Activated CD4-positive, alpha-beta memory T cell treated with anti-CD3 and anti-CD28 coated beads, Interleukin-2, amount 10 ng/mL, durations not matched to agents 7 days and 5 days (primary cell): ENCODE results near the gene RHCE. TPM values are rescaled to one million over a fixed set of nuclear protein-coding genes. Genes with fewer than 3 reads are reported as not detected.
"Not testable (repeated sequence)": the region's sequence is repeated elsewhere in the genome, so short reads cannot be mapped to it uniquely, and the experiment has no call there.

Experiments used
- CTCF ChIA-PET: fragments of 350-600 bp; sonication (Branson Sonifier 250); formaldehyde crosslinking; loops from one replicate; lab custom pipeline; 2021; ENCODE audit warnings: antibody characterized with exemption, inconsistent platforms; lab: Charles Lee
- POLR2A ChIA-PET: fragments of 350-600 bp; sonication (Branson Sonifier 250); formaldehyde crosslinking; loops from one replicate; lab custom pipeline; 2021; ENCODE audit warnings: antibody characterized with exemption; lab: Charles Lee
- DNase-seq: peaks from one replicate; pipeline ENCODE4 v3.0.0-alpha.2; 2020
- H3K27ac Mint-ChIP-seq: one replicate; pipeline ENCODE4 v1.8.0; 2021; ENCODE audit warnings: mild to moderate bottlenecking, mixed read lengths
- H3K27me3 Mint-ChIP-seq: one replicate; pipeline ENCODE4 v1.8.0; 2021; ENCODE audit warnings: mixed read lengths
- H3K36me3 Mint-ChIP-seq: one replicate; pipeline ENCODE4 v1.8.0; 2021; ENCODE audit warnings: low read depth, mixed read lengths
- H3K4me1 Mint-ChIP-seq: one replicate; pipeline ENCODE4 v1.8.0; 2021; ENCODE audit warnings: mixed read lengths
- H3K4me3 Mint-ChIP-seq: one replicate; pipeline ENCODE4 v1.8.0; 2021; ENCODE audit warnings: mild to moderate bottlenecking, mixed read lengths
- H3K9me3 Mint-ChIP-seq: one replicate; pipeline ENCODE4 v1.8.0; 2021; ENCODE audit warnings: mixed read lengths
- total RNA-seq, 2 experiments: library from RNA; stranded (reverse); gene quantifications; one replicate each; pipeline ENCODE4 v1.2.3, GENCODE V29; 2021

Gene RHCE
- total RNA-seq, 2 experiments from 2014 or later: 0.50 TPM; not detected in 1

DNA sequence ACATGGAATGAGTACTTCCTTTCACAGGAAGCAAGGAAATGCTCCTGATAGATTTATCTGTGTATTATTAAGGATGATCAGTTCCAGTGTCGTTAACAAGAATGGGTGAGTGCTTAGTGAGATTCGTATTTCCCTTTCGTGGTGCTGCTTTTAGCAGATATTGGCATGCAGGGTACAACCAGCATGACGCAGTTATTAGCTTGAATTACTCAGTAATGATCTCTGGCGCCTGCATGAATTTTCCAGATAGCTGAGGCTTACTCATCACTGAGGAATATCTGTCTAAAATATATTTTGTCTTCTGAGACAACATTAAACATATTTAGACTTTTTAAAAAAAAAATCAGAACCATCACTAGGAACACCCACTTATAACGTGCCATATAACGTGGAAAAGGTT is 48.9 kb downstream of the RHCE start:
- CTCF ChIA-PET, H3K36me3 Mint-ChIP-seq, H3K4me3 Mint-ChIP-seq, H3K9me3 Mint-ChIP-seq, H3K27ac Mint-ChIP-seq, POLR2A ChIA-PET, H3K27me3 Mint-ChIP-seq, H3K4me1 Mint-ChIP-seq, DNase-seq: not testable (repeated sequence)

GRCh38 chr1:25369691-25370271 is 50.8 kb downstream of the RHCE start:
- CTCF ChIA-PET: not testable (repeated sequence)

DNA sequence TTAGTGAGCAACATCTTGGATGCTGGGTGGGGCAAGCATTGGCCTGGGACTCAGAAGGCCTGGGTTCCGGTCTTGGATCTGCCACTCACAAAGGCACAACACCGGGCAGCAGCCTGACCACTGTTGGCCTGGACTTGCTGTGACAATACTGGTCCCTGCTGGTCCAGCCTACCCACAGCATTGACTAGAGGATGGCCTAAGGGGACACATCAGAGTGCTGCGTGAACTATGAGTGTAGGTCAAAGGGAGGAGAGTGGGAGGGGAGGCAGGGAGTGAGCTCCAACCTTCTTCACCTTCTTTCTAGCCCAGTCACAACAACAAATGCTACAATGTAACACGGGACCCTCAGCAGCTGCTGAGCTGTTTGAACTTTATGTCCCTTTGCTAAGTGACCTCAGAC is 51.4 kb downstream of the RHCE start:
- no peaks in the 10 kb centered on the region for H3K27me3 Mint-ChIP-seq
- POLR2A ChIA-PET: interaction anchor here (1.2 kb wide), 1 partner anchor 122 kb away, joined by 4 read pairs; the partner anchor contains the start of gene RSRP1
- no peaks in the 10 kb centered on the region for H3K36me3 Mint-ChIP-seq
- no peak for DNase-seq
- CTCF ChIA-PET: no interaction called here
- no peaks in the 10 kb centered on the region for H3K9me3 Mint-ChIP-seq
- no peak overlapping the region for H3K4me3 Mint-ChIP-seq
- no peaks in the 10 kb centered on the region for H3K4me1 Mint-ChIP-seq
- H3K27ac Mint-ChIP-seq: no peak overlapping the region

More at GRCh38 chr1:25369691-25370271, 50.8 kb downstream of the RHCE start:
- not testable (repeated sequence) for H3K4me1 Mint-ChIP-seq, H3K36me3 Mint-ChIP-seq, DNase-seq, H3K9me3 Mint-ChIP-seq, H3K4me3 Mint-ChIP-seq, H3K27ac Mint-ChIP-seq, H3K27me3 Mint-ChIP-seq
- POLR2A ChIA-PET: interaction anchor here (1.2 kb wide), 1 partner anchor 122 kb away, joined by 4 read pairs; the partner anchor contains the start of gene RSRP1

DNA sequence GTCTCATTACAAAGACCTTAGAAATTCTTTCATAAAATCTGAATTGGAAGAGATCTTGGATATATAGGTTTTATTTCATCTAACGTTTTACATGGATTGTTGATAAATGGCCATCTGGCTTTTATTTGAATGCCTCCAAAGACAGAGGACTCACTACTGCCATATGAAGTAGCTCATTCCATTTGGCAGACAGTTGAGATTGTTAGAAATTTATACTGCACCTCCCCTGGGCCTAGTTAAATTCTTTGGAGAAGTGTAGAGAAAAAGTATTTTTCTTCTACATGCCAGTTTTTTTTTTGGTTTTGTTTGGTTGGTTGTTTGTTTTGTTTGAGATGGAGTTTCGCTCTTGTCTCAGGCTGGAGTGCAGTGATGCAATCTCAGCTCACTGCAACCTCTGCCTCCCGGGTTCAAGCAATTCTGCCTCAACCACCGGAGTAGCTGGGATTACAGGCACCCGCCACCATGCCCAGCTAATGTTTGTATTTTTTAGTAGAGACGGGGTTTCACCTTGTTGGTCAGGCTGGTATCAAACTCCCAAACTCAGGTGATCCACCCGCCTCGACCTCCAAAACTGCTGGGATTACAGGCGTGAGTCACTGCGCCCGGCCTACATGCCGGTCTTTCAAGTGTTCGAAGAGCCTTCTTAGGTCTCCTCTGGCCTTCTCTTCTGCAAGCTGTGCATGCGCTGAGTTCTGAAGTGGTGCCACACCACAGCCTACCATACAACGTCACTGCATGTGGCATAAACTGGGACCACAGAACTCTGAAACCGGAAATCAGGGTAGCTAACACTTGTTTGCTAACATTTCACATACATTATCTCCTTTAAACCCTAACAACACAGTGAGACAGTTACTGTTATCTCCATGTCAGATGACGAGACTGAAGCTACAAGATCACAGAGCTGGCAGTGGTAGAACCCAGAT is 57.7 kb downstream of the RHCE start:
- H3K4me3 Mint-ChIP-seq, H3K27ac Mint-ChIP-seq, H3K27me3 Mint-ChIP-seq, CTCF ChIA-PET, DNase-seq, POLR2A ChIA-PET, H3K9me3 Mint-ChIP-seq: not testable (repeated sequence)
- H3K4me1 Mint-ChIP-seq: peaks cover 23% of the 10 kb centered on the region
- H3K36me3 Mint-ChIP-seq: peaks cover 35% of the 10 kb centered on the region

DNA sequence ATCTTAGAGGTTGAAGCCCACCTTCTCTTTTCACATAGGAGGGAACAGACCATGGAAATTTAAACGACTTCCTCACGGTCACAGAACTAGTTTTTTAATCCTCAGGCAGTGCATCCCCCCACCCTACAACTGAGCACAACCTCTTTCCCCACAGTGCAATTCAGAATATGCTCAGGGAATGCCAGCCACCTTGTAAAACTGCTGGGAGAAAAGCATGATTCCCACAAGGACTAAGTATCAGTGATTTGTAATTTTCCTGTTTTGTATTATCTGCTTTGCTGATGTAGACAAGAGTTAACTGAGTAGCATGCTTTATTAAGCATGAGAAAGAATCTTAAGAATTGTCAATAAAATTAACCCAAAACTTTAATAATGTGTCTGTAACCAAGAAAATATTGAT is 58.7 kb downstream of the RHCE start:
- peaks cover 32% of the 10 kb centered on the region for H3K4me1 Mint-ChIP-seq
- peaks cover 43% of the 10 kb centered on the region for H3K36me3 Mint-ChIP-seq
- CTCF ChIA-PET: no interaction called here
- POLR2A ChIA-PET: no interaction called here
- DNase-seq: no peak
- peak overlapping the region; percentile 18 for H3K27ac Mint-ChIP-seq
- no peak overlapping the region for H3K4me3 Mint-ChIP-seq
- no peaks in the 10 kb centered on the region for H3K9me3 Mint-ChIP-seq
- no peaks in the 10 kb centered on the region for H3K27me3 Mint-ChIP-seq

GRCh38 chr1:25360596-25361581 is 59.7 kb downstream of the RHCE start:
- H3K4me3 Mint-ChIP-seq: no peak overlapping the region
- ChIA-PET POLR2A (no interaction called here), CTCF (no interaction called here)
- no peaks in the 10 kb centered on the region for H3K27me3 Mint-ChIP-seq
- peaks cover 42% of the 10 kb centered on the region for H3K4me1 Mint-ChIP-seq
- H3K9me3 Mint-ChIP-seq: no peaks in the 10 kb centered on the region
- DNase-seq: no peak
- peaks cover 49% of the 10 kb centered on the region for H3K36me3 Mint-ChIP-seq
- H3K27ac Mint-ChIP-seq: no peak overlapping the region

DNA sequence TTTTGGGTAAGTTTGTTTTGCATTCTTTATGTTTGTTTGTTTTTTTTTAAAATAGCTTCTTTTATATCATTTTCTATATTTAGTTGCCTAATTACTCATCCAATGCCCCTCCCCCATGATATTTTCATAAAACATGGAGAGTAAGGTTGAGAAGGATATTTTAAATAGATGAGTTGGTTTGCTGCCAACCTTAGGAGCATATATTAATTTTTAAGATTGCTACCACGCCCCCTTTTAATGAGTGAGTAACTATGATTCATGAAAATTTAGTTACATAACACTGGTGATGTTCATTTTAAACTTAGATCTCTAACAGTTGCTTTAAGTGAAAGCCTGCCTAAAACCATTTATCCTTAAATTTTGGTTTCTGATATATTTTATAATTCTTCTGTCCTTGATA is 63.8 kb downstream of the RHCE start:
- H3K9me3 Mint-ChIP-seq: no peaks in the 10 kb centered on the region
- DNase-seq: no peak
- POLR2A ChIA-PET: interaction anchor here (0.9 to 2.3 kb wide), 3 partner anchors 14 to 125 kb away, joined by 3 to 8 read pairs (median 6); partner anchors contain the start of gene SYF2
- H3K27me3 Mint-ChIP-seq: no peaks in the 10 kb centered on the region
- H3K36me3 Mint-ChIP-seq: peaks cover 73% of the 10 kb centered on the region
- peak overlapping the region; percentile 18 for H3K4me3 Mint-ChIP-seq
- peak overlapping the region; percentile 86 for H3K27ac Mint-ChIP-seq
- H3K4me1 Mint-ChIP-seq: peaks cover 57% of the 10 kb centered on the region
- CTCF ChIA-PET: no interaction called here

GRCh38 chr1:25356441-25356840 is 64.2 kb downstream of the RHCE start:
- Mint-ChIP-seq H3K36me3 (peaks cover 73% of the 10 kb centered on the region), H3K9me3 (no peaks in the 10 kb centered on the region), H3K27me3 (no peaks in the 10 kb centered on the region), H3K27ac (peak overlapping the region; percentile 86), H3K4me1 (peaks cover 53% of the 10 kb centered on the region), H3K4me3 (no peak overlapping the region)
- ChIA-PET CTCF (no interaction called here), POLR2A (interaction anchor here (0.9 to 2.3 kb wide), 3 partner anchors 14 to 124 kb away, joined by 3 to 8 read pairs (median 6); partner anchors contain the start of gene SYF2)
- DNase-seq: no peak

DNA sequence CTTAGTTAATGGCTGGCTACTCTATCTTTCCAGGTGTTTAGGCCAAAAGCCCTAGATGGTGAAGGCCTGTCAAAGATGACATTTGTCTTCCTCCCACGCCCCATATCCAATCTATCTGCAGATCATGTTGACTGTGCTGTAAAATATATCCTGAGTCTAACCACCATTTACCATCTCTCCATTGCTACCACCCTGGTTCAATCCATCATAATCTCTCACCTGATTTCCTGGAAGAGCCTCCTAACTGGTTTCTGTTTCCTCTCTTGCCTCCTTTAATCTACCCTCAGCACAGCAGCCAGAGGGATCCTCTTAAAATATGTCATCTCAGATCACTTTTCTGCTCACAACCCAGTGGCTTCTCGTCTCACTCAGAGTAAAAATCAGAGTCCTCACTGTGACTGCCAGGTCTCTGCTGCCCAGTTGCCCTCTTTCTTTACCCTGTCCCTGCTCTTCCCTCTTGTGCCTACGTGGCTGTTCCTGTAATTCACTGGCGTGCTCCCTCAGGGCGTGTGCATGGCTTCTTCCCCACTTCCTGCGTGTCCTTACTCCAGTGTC is 64.7 kb downstream of the RHCE start:
- peaks cover 48% of the 10 kb centered on the region for H3K4me1 Mint-ChIP-seq
- H3K27me3 Mint-ChIP-seq: no peaks in the 10 kb centered on the region
- H3K9me3 Mint-ChIP-seq: no peaks in the 10 kb centered on the region
- no peak for DNase-seq
- ChIA-PET POLR2A (interaction anchor here (0.9 to 2.3 kb wide), 2 partner anchors 13 to 17 kb away, joined by 3 to 8 read pairs; no protein-coding TSS in a partner anchor), CTCF (no interaction called here)
- peak overlapping the region; percentile 86 for H3K27ac Mint-ChIP-seq
- H3K4me3 Mint-ChIP-seq: peak overlapping the region; percentile 18
- H3K36me3 Mint-ChIP-seq: peaks cover 68% of the 10 kb centered on the region

DNA sequence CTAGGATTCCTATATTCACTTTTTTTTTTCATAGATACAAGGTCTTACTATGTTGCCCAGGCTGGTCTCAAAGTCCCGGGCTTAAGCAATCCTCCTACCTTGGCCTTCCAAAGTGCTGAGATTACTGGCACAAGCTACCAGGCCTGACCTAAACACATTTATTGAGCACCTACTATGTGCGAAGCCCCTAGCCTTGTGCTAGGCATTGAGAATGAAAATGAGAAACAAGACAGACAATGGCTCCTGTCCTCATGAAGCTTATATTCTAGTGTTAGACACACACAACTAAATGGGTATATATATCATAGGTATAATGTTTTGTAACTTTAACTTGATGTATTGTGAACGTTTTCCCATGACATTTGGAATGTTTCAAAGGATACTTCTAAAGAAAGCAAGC is 71.0 kb downstream of the RHCE start:
- no peak overlapping the region for H3K4me3 Mint-ChIP-seq
- H3K27me3 Mint-ChIP-seq: no peaks in the 10 kb centered on the region
- H3K9me3 Mint-ChIP-seq: no peaks in the 10 kb centered on the region
- POLR2A ChIA-PET: interaction anchor here (1.8 kb wide), 1 partner anchor 11 kb away, joined by 5 read pairs; no protein-coding TSS in a partner anchor
- no peak for DNase-seq
- H3K27ac Mint-ChIP-seq: no peak overlapping the region
- peaks cover 21% of the 10 kb centered on the region for H3K4me1 Mint-ChIP-seq
- CTCF ChIA-PET: no interaction called here
- peaks cover 54% of the 10 kb centered on the region for H3K36me3 Mint-ChIP-seq

DNA sequence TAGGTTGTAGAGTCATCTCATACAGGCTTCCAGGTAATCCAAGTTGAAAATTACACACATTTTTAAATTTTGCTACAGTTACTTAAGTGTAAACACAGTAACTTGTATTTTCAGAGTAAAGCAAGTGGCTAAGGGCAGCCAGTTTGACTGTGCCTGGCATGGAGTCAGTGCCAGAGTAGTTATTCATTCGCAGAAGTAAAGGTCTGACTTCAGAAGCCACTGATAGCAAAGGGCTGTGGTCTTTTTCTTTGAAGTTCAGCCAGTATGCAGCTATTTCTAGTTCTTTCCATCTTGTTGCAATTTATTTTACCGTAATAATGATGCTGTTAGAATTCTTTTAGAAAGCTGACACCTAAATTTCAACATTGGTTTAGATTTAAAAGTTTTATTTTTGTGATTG is 73.1 kb downstream of the RHCE start:
- POLR2A ChIA-PET: interaction anchor here (1.0 kb wide), 1 partner anchor 100 kb away, joined by 3 read pairs; the partner anchor contains the start of gene RSRP1
- no peak overlapping the region for H3K27ac Mint-ChIP-seq
- CTCF ChIA-PET: no interaction called here

DNA sequence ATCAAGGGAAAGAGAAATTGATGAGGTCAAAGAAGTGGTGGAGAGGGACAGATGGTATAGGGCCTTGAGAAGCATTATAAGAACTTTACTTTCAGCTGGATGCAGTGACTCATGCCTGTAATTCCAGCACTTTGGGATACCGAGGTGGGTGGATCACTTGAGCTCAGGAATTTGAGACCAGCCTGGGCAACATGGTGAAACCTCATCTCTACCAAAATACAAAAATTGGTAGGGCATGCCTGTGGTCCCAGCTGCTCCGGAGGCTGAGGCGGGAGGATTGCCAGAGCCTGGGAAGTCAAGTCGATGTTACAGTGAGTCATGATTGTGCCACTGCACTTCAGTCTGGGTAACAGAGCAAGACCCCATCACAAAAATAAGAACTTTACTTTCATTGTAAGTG is 76.8 kb downstream of the RHCE start:
- H3K27ac Mint-ChIP-seq: no peak overlapping the region
- CTCF ChIA-PET: interaction anchor here (1.2 kb wide), 1 partner anchor 104 kb away, joined by 4 read pairs; no protein-coding TSS in a partner anchor

More for the DNA sequence above, 73.1 kb downstream of the RHCE start:
- H3K27me3 Mint-ChIP-seq: no peaks in the 10 kb centered on the region
- H3K4me3 Mint-ChIP-seq: no peak overlapping the region
- H3K36me3 Mint-ChIP-seq: peaks cover 59% of the 10 kb centered on the region
- peaks cover 16% of the 10 kb centered on the region for H3K4me1 Mint-ChIP-seq
- no peaks in the 10 kb centered on the region for H3K9me3 Mint-ChIP-seq
- no peak for DNase-seq

More for the DNA sequence above, 76.8 kb downstream of the RHCE start:
- Mint-ChIP-seq H3K4me1 (peaks cover 42% of the 10 kb centered on the region), H3K36me3 (peaks cover 57% of the 10 kb centered on the region), H3K27me3 (no peaks in the 10 kb centered on the region), H3K4me3 (no peak overlapping the region), H3K9me3 (no peaks in the 10 kb centered on the region)
- no peak for DNase-seq
- POLR2A ChIA-PET: interaction anchor here (3.8 kb wide), 1 partner anchor 10 kb away, joined by 11 read pairs; no protein-coding TSS in a partner anchor
